ENCODE measurements around the gene ANGPT4. TPM values are rescaled to one million over a fixed set of nuclear protein-coding genes. Genes with fewer than 3 reads are reported as not detected.

ANGPT4 gene
- total RNA-seq, 1 donor from 2014 or later: 0.06 TPM

DNA sequence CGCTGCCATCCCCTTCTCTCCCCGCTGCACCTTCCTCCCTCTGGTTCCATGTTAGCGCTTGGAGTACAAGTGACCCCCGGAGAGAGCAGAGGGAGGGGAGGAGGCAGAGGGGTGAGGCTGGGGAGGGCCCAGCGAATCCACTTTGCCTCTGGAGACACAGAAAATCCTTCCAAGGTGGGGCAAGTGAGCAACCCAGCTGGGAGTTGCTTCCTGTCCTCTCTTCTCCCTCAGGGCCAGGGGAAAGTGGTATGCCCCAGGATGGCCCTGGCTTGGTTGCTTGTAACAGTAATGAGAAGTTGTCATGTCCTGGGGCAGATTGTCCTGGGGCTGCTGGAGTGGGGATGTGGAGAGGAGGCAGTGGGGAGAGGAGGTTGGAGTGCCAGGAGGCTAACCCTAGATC is 691 bp upstream of the ANGPT4 start:
- H3K27ac Mint-ChIP-seq: no peak overlapping the region
- H2AFZ ChIP-seq (replicated peaks): peak overlapping the region; percentile 81
- H3K27me3 Mint-ChIP-seq (ENCODE audit: insufficient read depth, low read depth): peaks cover 2% of the 10 kb centered on the region

DNA sequence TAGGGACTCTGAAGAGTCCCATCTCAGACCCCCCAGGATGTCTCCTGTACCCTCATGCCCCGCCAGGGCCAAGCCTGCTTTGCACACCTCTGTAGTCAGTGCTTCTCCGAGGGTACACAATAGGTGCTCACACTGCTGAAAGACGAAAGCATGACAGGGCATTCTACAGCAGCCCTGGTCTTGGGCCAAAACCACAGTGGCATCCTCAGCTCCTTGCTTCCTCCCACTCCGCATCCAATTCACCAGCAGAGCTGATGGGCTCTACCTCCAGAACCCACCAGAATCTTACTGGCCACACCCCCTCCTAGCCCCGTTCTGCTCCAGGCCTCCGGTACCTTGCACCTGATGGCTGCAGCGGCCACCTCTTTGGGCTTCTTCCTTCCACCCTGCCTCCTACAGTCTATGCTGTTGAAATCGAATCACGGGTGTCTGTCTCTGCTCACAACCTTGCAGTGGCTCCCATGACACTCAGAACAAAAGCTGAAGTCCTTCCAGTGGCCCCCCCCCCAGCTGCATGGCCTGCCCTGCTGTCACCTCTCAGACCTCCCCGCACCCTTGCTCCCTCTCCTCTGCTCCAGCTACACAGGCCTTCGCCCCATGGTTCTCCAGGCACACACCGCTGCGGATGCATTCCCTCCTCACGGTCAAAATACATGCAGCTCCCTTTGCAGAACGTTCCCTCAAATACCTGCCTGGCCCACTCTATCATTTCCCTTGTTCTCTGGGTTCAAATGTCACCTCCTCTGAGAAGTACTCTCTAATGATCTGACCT is 1.2 kb downstream of the ANGPT4 start:
- no peaks in the 10 kb centered on the region for H3K36me3 ChIP-seq
- no peaks in the 10 kb centered on the region for H3K9me3 Mint-ChIP-seq
- H3K27ac ChIP-seq: no peak overlapping the region
- H3K9ac ChIP-seq: no peak overlapping the region
- H3K4me1 ChIP-seq: peaks cover 14% of the 10 kb centered on the region
- H2AFZ ChIP-seq (replicated peaks): no peak overlapping the region
- H3K36me3 Mint-ChIP-seq: no peaks in the 10 kb centered on the region
- no peak overlapping the region for H3K4me3 ChIP-seq
- H3K4me3 Mint-ChIP-seq: no peak overlapping the region
- H3K27me3 Mint-ChIP-seq (ENCODE audit: insufficient read depth, low read depth): peaks cover 2% of the 10 kb centered on the region
- no peaks in the 10 kb centered on the region for H3K79me2 ChIP-seq (ENCODE audit: low read depth)
- H4K20me1 ChIP-seq (ENCODE audit: low read depth): no peaks in the 10 kb centered on the region
- DNase-seq (ENCODE audit: low spot score): no peak
- H3K27me3 ChIP-seq: no peaks in the 10 kb centered on the region
- H3K9me3 ChIP-seq (ENCODE audit: low read depth): no peaks in the 10 kb centered on the region
- no peak overlapping the region for H3K4me2 ChIP-seq
- TF ChIP-seq EZH2 (IDR thresholded peaks at IDR 0.05): no peak
- TF ChIP-seq, protein P1, sequence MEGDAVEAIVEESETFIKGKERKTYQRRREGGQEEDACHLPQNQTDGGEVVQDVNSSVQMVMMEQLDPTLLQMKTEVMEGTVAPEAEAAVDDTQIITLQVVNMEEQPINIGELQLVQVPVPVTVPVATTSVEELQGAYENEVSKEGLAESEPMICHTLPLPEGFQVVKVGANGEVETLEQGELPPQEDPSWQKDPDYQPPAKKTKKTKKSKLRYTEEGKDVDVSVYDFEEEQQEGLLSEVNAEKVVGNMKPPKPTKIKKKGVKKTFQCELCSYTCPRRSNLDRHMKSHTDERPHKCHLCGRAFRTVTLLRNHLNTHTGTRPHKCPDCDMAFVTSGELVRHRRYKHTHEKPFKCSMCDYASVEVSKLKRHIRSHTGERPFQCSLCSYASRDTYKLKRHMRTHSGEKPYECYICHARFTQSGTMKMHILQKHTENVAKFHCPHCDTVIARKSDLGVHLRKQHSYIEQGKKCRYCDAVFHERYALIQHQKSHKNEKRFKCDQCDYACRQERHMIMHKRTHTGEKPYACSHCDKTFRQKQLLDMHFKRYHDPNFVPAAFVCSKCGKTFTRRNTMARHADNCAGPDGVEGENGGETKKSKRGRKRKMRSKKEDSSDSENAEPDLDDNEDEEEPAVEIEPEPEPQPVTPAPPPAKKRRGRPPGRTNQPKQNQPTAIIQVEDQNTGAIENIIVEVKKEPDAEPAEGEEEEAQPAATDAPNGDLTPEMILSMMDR (IDR thresholded peaks at IDR 0.05): no peak
- no peak for TF ChIP-seq EZH2phosphoT487 (IDR thresholded peaks at IDR 0.05)
- peaks cover 8% of the 10 kb centered on the region for H3K4me1 Mint-ChIP-seq
- peak overlapping the region; percentile 58 for H3K27ac Mint-ChIP-seq
- no peaks in the 10 kb centered on the region for H3F3A ChIP-seq (ENCODE audit: low read depth)

More for the DNA sequence above, 691 bp upstream of the ANGPT4 start:
- Mint-ChIP-seq H3K36me3 (no peaks in the 10 kb centered on the region), H3K4me1 (peaks cover 8% of the 10 kb centered on the region), H3K4me3 (no peak overlapping the region), H3K9me3 (no peaks in the 10 kb centered on the region)
- Histone ChIP-seq H3K27ac (no peak overlapping the region), H3K4me1 (peaks cover 14% of the 10 kb centered on the region), H4K20me1 (ENCODE audit: low read depth) (no peaks in the 10 kb centered on the region), H3K4me3 (no peak overlapping the region), H3K9ac (no peak overlapping the region), H3K36me3 (no peaks in the 10 kb centered on the region), H3F3A (ENCODE audit: low read depth) (no peaks in the 10 kb centered on the region), H3K4me2 (peak overlapping the region; percentile 47), H3K79me2 (ENCODE audit: low read depth) (no peaks in the 10 kb centered on the region), H3K27me3 (no peaks in the 10 kb centered on the region), H3K9me3 (ENCODE audit: low read depth) (no peaks in the 10 kb centered on the region)
- peak; percentile 13 for DNase-seq (ENCODE audit: low spot score)
- TF ChIP-seq EZH2 (IDR thresholded peaks at IDR 0.05) (no peak), EZH2phosphoT487 (IDR thresholded peaks at IDR 0.05) (no peak)
- TF ChIP-seq, protein P1 (IDR thresholded peaks at IDR 0.05): no peak

DNA sequence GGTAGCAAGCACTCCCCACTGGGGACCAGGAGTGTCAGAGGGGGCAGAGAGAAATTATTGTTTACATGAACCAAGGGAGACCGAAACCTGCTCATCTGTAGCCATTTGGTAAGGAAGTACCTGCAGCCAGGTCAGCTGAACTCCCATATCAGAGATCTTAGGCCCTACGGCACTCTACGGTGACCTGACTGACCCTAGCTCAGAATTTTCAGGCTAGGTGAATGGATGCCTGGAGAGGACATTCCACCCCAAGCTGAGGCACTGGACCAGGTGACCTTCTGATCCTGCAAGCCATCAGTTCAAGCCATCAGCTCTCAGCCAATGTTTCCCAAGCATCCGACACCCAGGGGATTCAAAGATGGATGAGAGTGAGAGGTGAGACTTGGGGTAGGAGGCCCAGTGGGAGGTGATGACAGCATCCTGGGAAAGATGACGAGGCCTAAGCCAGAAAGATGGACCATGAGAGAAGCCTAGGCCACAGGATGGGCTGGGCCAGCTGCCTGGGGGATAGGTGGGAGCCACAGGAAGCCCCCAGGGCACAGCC is 2.8 kb downstream of the ANGPT4 start:
- H3K9me3 Mint-ChIP-seq: no peaks in the 10 kb centered on the region
- H3K27me3 ChIP-seq: no peaks in the 10 kb centered on the region
- no peak overlapping the region for H3K4me3 ChIP-seq
- peaks cover 8% of the 10 kb centered on the region for H3K4me1 Mint-ChIP-seq
- no peak overlapping the region for H3K27ac ChIP-seq
- H3K79me2 ChIP-seq (ENCODE audit: low read depth): no peaks in the 10 kb centered on the region
- no peak overlapping the region for H3K9ac ChIP-seq
- H3K27ac Mint-ChIP-seq: peak overlapping the region; percentile 36
- no peak overlapping the region for H3K4me2 ChIP-seq
- H4K20me1 ChIP-seq (ENCODE audit: low read depth): no peaks in the 10 kb centered on the region
- no peaks in the 10 kb centered on the region for H3F3A ChIP-seq (ENCODE audit: low read depth)
- TF ChIP-seq EZH2phosphoT487 (IDR thresholded peaks at IDR 0.05) (no peak), EZH2 (IDR thresholded peaks at IDR 0.05) (no peak)
- TF ChIP-seq, protein P1 (IDR thresholded peaks at IDR 0.05): no peak
- no peaks in the 10 kb centered on the region for H3K36me3 Mint-ChIP-seq
- no peak overlapping the region for H3K4me3 Mint-ChIP-seq
- H3K36me3 ChIP-seq: no peaks in the 10 kb centered on the region
- H3K9me3 ChIP-seq (ENCODE audit: low read depth): no peaks in the 10 kb centered on the region
- peaks cover 14% of the 10 kb centered on the region for H3K4me1 ChIP-seq
- H3K27me3 Mint-ChIP-seq (ENCODE audit: insufficient read depth, low read depth): peaks cover 3% of the 10 kb centered on the region
- DNase-seq (ENCODE audit: low spot score): no peak
- H2AFZ ChIP-seq (replicated peaks): no peak overlapping the region

Measured in neural progenitor cell (in vitro differentiated cells).